GM21723 (cell line): ENCODE data around the gene ADGRB2.

ENCODE experiments used
- ATAC-seq: cut with Tn5 transposase; IDR thresholded peaks from one replicate; pipeline ENCODE4 v1.9.1; 2021; ENCODE audit warnings: mild to moderate bottlenecking, moderate library complexity; ENCODE audit not compliant: unreplicated experiment

The ADGRB2 gene

GRCh38 chr1:31783846-31784245, 19.7 kb upstream of the ADGRB2 start:
- ATAC-seq = no peak

- ATAC-seq = no peak
These were observed 18.6 kb upstream of the ADGRB2 start for GRCh38 chr1:31782421-31783410.

- ATAC-seq = no peak
These were observed 17.7 kb upstream of the ADGRB2 start for GRCh38 chr1:31781756-31782371.

- no peak for ATAC-seq
These were observed 17.1 kb upstream of the ADGRB2 start for GRCh38 chr1:31781138-31781755.

GRCh38 chr1:31780632-31781031, 16.5 kb upstream of the ADGRB2 start:
- ATAC-seq = no peak

GRCh38 chr1:31779687-31780086, 15.5 kb upstream of the ADGRB2 start:
- ATAC-seq = no peak

- ATAC-seq = no peak
These were observed 14.8 kb upstream of the ADGRB2 start for GRCh38 chr1:31778763-31779488.

- ATAC-seq = no peak
These were observed 12.4 kb upstream of the ADGRB2 start for GRCh38 chr1:31776516-31776915.

GRCh38 chr1:31776032-31776431, 11.9 kb upstream of the ADGRB2 start:
- ATAC-seq = no peak

- ATAC-seq = no peak
These were observed 11.3 kb upstream of the ADGRB2 start for GRCh38 chr1:31775210-31775999.

- ATAC-seq = no peak
These were observed 10.4 kb upstream of the ADGRB2 start for GRCh38 chr1:31774495-31774894.

GRCh38 chr1:31773861-31774260, 9.7 kb upstream of the ADGRB2 start:
- ATAC-seq = no peak

GRCh38 chr1:31772669-31773248, 8.6 kb upstream of the ADGRB2 start:
- no peak for ATAC-seq

GRCh38 chr1:31771891-31772668, 7.9 kb upstream of the ADGRB2 start:
- no peak for ATAC-seq

- ATAC-seq = no peak
These were observed 5.7 kb upstream of the ADGRB2 start for GRCh38 chr1:31769720-31770390.

GRCh38 chr1:31768939-31769704, 5.0 kb upstream of the ADGRB2 start:
- ATAC-seq = no peak

GRCh38 chr1:31768407-31768907, 4.3 kb upstream of the ADGRB2 start:
- no peak for ATAC-seq

- ATAC-seq = no peak
These were observed 3.1 kb upstream of the ADGRB2 start for GRCh38 chr1:31767225-31767624.
